HAP-1 (cell line): ENCODE results near the gene NME1.
A peak's percentile ranks its signal among the peaks of the same experiment; 100 is the strongest.
"Not testable (repeated sequence)": the region's sequence is repeated elsewhere in the genome, so short reads cannot be mapped to it uniquely, and the experiment has no call there.

Source experiments
- DNase-seq, 2 experiments: peaks; one replicate each; pipeline ENCODE4 v3.0.0-alpha.2; 2016 to 2020; ENCODE audit warnings: low spot score in 2 of 2
- H3K27me3 ChIP-seq: fragments of 250-450 bp; sonication (Bioruptor Pico); 2 replicates; pipeline ENCODE4 v1.5.1; 2020; ENCODE audit warnings: low read depth, mild to moderate bottlenecking, moderate library complexity
- H3K36me3 ChIP-seq: fragments of 250-450 bp; sonication (Bioruptor Pico); replicated peaks from 2 replicates; pipeline ENCODE4 v1.5.1; 2020; ENCODE audit warnings: mild to moderate bottlenecking
- H3K4me1 ChIP-seq: fragments of 250-450 bp; sonication (Bioruptor Pico); 2 replicates; pipeline ENCODE4 v1.5.1; 2020; ENCODE audit warnings: mild to moderate bottlenecking
- H3K4me3 ChIP-seq: fragments of 250-450 bp; sonication (Bioruptor Pico); 2 replicates; pipeline ENCODE4 v1.5.1; 2020; ENCODE audit warnings: mild to moderate bottlenecking, moderate library complexity
- H3K9me3 ChIP-seq: fragments of 250-450 bp; sonication (Bioruptor Pico); 2 replicates; pipeline ENCODE4 v1.5.1; 2020; ENCODE audit warnings: mild to moderate bottlenecking, moderate library complexity
- in situ Hi-C: fragments of 300-500 bp; cut with MboI; formaldehyde crosslinking; loops from 3 replicates; pipeline ENCODE4 v1.14.3; 2020; ENCODE audit warnings: low sequenced_read_pairs, inconsistent platforms, mixed read lengths

Gene NME1

GRCh38 chr17:51153210-51154072, at the start of gene NME1:
TSS of gene NME1 (plus strand) at chr17:51153559. CDS start at chr17:51155655, 2,096 bp downstream.
- H3K9me3 ChIP-seq, result no peaks in the 10 kb centered on the region
- in situ Hi-C loops, result loop anchor here (5.0 to 10.0 kb wide), 2 partner anchors 151 to 289 kb away; partner anchors contain the start of gene TOB1
- DNase-seq, result peak; percentile 96 to 100
- H3K27me3 ChIP-seq, result no peaks in the 10 kb centered on the region
- H3K36me3 ChIP-seq, result peaks cover 32% of the 10 kb centered on the region
- H3K4me3 ChIP-seq, result peak within 1 kb of the TSS; percentile 79
- peaks cover 13% of the 10 kb centered on the region for H3K4me1 ChIP-seq

DNA sequence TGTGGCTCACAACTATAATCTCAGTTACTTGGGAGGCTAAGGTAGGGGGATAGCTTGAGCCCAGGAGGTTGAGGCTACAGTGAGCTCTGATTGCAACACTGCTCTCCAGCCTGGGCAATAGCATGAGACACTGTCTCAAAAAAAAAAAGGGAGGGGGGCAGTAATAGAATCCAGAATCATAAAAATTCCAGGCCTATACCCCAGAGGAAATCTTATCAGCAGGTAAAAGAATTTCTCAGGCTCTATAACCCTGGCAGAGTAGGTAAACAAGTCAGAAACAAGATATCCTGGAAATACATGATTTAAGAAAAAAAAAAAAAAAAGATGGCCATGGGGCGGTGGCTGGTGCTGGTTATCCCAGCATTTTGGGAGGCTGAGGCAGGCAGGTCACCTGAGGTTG, 45.6 kb upstream of the NME1 start:
- Histone ChIP-seq H3K9me3 (no peaks in the 10 kb centered on the region), H3K27me3 (no peaks in the 10 kb centered on the region), H3K4me1 (no peaks in the 10 kb centered on the region), H3K4me3 (no peak overlapping the region), H3K36me3 (no peaks in the 10 kb centered on the region)
- no peak for DNase-seq
- in situ Hi-C loops, result no loop called here

GRCh38 chr17:51112303-51113222, 40.8 kb upstream of the NME1 start:
- H3K4me3 ChIP-seq, in situ Hi-C loops, DNase-seq, H3K27me3 ChIP-seq, H3K36me3 ChIP-seq, H3K9me3 ChIP-seq, H3K4me1 ChIP-seq: not testable (repeated sequence)

DNA sequence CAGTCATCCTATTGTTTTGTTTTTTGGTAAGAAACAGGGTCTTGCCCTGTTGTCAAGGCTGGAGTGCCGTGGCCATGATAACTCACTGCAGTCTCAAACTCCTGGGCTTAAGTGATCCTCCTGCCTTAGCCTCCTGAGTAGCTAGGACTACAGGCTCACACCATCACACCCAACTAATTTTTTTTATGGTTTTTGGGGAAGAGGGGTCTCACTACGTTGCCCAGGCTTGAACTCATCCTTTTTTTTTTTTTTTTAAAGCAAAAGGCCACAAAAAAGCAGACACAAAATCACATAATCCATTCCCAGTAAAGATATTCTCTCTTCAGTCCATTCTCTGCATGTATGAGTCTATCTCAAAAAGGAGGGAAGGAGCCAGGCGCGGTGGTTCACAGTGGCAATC, 38.2 kb upstream of the NME1 start:
- DNase-seq, result no peak
- Histone ChIP-seq H3K36me3 (no peaks in the 10 kb centered on the region), H3K27me3 (no peaks in the 10 kb centered on the region), H3K9me3 (no peaks in the 10 kb centered on the region), H3K4me3 (no peak overlapping the region), H3K4me1 (peaks cover 16% of the 10 kb centered on the region)
- in situ Hi-C loops, result no loop called here

DNA sequence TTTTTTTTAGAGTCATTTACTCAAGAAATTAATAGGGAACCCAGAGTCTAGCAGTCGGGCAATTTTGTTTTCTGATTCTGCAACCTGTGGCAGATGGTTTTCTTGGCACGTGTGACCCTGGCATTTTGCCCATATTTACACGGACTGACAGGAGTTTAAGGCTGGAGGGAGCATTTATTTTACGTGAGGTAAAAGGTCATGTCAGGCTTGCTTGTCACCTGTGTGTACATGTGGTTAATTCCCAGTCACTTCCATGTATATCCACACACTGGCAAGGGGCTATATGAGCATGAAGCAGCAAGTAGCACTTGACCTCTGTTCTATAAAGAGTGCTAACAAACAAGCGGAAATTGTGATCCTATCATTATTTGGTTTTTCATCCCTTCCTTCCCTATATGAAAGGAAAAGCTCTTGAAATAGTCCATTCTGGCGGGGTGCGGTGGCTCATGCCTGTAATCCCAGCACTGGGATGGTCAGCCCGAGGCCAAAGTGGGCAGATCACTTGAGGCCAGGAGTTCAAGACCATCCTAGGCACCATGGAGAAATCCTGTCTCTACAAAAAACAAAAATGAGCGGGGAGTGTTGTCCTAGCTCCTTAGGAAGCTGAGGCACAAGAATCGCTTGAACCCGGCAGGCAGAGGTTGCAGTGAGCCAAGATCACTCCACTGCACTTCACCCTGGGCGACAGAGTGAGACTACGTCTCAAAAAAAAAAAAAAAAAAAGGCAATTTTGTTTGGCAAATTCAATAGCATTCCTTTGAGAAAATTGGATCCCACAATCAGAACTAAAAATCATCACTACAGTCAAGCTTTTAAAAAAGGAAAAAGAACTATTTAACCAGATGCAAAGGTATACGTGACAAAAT, 34.8 kb upstream of the NME1 start:
- H3K36me3 ChIP-seq, result no peaks in the 10 kb centered on the region
- peak overlapping the region; percentile 90 for H3K4me3 ChIP-seq
- peaks cover 26% of the 10 kb centered on the region for H3K4me1 ChIP-seq
- in situ Hi-C loops, result no loop called here
- H3K9me3 ChIP-seq, result no peaks in the 10 kb centered on the region
- H3K27me3 ChIP-seq, result no peaks in the 10 kb centered on the region
- peak in 1 of 2 experiments; percentile 26 for DNase-seq

- Histone ChIP-seq H3K4me3 (peak overlapping the region; percentile 90), H3K36me3 (no peaks in the 10 kb centered on the region), H3K4me1 (peaks cover 26% of the 10 kb centered on the region), H3K9me3 (no peaks in the 10 kb centered on the region), H3K27me3 (no peaks in the 10 kb centered on the region)
- peak; percentile 33 to 65 for DNase-seq
- in situ Hi-C loops, result no loop called here
Measured at GRCh38 chr17:51119415-51120356, 33.7 kb upstream of the NME1 start.

DNA sequence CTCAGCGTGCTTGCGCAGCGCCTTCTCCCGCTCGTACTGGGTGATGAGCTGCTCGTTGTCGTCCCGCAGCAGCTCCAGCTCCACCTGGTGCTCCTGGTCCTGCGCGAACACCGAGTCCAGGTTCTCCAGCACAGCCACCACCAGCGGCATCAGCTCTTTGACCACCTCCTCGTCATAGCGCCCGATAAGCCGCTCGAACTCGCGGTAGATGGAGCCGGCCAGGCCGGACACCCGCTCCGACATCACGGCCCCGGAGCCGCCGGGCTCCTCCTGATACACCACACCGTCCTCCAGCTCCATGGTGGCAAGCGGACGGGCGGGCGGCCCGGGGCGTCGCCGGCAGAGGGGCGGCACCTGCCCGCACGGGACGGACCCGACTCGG, 33.0 kb upstream of the NME1 start:
- in situ Hi-C loops, result no loop called here
- Histone ChIP-seq H3K4me1 (peaks cover 26% of the 10 kb centered on the region), H3K4me3 (peak overlapping the region; percentile 90), H3K9me3 (no peaks in the 10 kb centered on the region), H3K36me3 (no peaks in the 10 kb centered on the region), H3K27me3 (no peaks in the 10 kb centered on the region)
- no peak for DNase-seq

GRCh38 chr17:51120739-51121619, 32.4 kb upstream of the NME1 start, which contains the start of gene SPAG9:
TSS of gene SPAG9 (minus strand) at chr17:51120868. CDS start at chr17:51120656, 212 bp downstream.
- in situ Hi-C loops, result no loop called here
- Histone ChIP-seq H3K9me3 (no peaks in the 10 kb centered on the region), H3K36me3 (no peaks in the 10 kb centered on the region), H3K4me1 (peaks cover 26% of the 10 kb centered on the region), H3K27me3 (no peaks in the 10 kb centered on the region), H3K4me3 (peak within 1 kb of the TSS; percentile 90)
- peak; percentile 95 to 98 for DNase-seq

- no peaks in the 10 kb centered on the region for H3K27me3 ChIP-seq
- peaks cover 25% of the 10 kb centered on the region for H3K4me1 ChIP-seq
- no peaks in the 10 kb centered on the region for H3K9me3 ChIP-seq
- in situ Hi-C loops, result no loop called here
- peak; percentile 69 to 79 for DNase-seq
- H3K4me3 ChIP-seq, result peak overlapping the region; percentile 38
- no peaks in the 10 kb centered on the region for H3K36me3 ChIP-seq
Measured at GRCh38 chr17:51121620-51122472, 31.5 kb upstream of the NME1 start.

DNA sequence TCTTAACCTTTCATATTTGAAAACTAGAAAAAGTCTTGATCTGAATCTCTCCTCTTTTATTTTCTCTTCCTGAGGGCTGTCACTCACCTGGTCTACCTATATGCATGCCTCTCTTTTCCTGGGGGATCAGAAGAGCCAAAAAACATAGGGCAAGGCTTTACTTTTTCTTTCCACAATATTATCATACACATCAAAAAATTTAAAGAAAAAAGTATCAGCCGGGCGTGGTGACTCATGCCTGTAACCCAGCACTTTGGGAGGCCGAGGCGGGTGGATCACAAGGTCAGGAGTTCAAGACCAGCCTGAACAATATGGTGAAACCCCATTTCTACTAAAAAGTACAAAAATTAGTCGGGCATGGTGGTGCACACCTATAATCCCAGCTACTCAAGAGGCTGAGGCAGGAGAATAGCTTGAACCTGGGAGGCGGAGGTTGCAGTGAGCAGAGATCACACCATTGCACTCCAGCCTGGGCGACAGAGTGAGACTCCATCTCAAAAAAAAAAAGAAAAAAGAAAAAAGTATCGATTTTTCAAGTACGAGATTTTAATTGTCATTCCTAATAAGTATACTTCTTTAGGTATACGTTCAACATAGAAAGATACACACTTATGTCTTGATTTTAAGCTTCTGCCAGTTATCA, 30.8 kb upstream of the NME1 start:
- in situ Hi-C loops, H3K27me3 ChIP-seq, H3K4me3 ChIP-seq, H3K36me3 ChIP-seq, DNase-seq, H3K9me3 ChIP-seq: not testable (repeated sequence)
- peaks cover 20% of the 10 kb centered on the region for H3K4me1 ChIP-seq
